Heart right ventricle (tissue), 16 donors: ENCODE measurements around the gene RAB39A. TPM values are rescaled to one million over a fixed set of nuclear protein-coding genes. Genes with fewer than 3 reads are reported as not detected.
A peak's percentile ranks its signal among the peaks of the same experiment; 100 is the strongest.

Source experiments
- ATAC-seq, 8 donors: fragments of 200-7000 bp; cut with Tn5 transposase; one replicate each; pipeline ENCODE4 v1.9.1; 2020; ENCODE audit warnings: mild to moderate bottlenecking in 8 of 8, moderate library complexity in 8 of 8, moderate number of reproducible peaks in 1 of 8
- DNase-seq, 2 donors: peaks; one replicate each; pipeline ENCODE4 v3.0.0-alpha.2; 2020
- H3K27ac ChIP-seq, 10 donors: fragments of 200-600 bp; sonication (generic) in 2 of 10; one replicate each; pipeline versions ENCODE4 v1.5.0 to v1.8.0; 2020 to 2022; ENCODE audit warnings: mild to moderate bottlenecking in 3 of 10
- H3K27me3 ChIP-seq, 7 donors: fragments of 200-600 bp; one replicate each; pipeline ENCODE4 v1.8.0; 2021 to 2022; ENCODE audit warnings: mild to moderate bottlenecking in 2 of 7
- H3K36me3 ChIP-seq, 9 donors: fragments of 200-600 bp; sonication (generic) in 1 of 9; one replicate each; pipeline versions ENCODE4 v1.5.0 to v1.8.0; 2020 to 2022; ENCODE audit warnings: mild to moderate bottlenecking in 2 of 9
- H3K4me1 ChIP-seq, 9 donors: fragments of 200-600 bp; sonication (generic) in 1 of 9; one replicate each; pipeline versions ENCODE4 v1.5.0 to v1.8.0; 2020 to 2022; ENCODE audit warnings: mild to moderate bottlenecking in 4 of 9
- H3K4me3 ChIP-seq, 10 donors: fragments of 200-600 bp; sonication (generic) in 2 of 10; one replicate each; pipeline versions ENCODE4 v1.5.0 to v1.8.0; 2020 to 2022; ENCODE audit warnings: mild to moderate bottlenecking in 7 of 10, moderate library complexity in 2 of 10
- H3K9me3 ChIP-seq, 11 donors: fragments of 200-600 bp in 10 of 11; sonication (generic) in 2 of 11; one replicate each; pipeline versions ENCODE4 v1.5.0 to v1.8.0; 2013 to 2022; ENCODE audit warnings: mild to moderate bottlenecking in 2 of 11, control low read depth in 1 of 11, moderate library complexity in 1 of 11
- WGBS, 2 donors: extraction: QIAGEN DNeasy Blood & Tissue Kit; methylation state at CpG; one replicate each; pipeline ENCODE4 v1.1.7; 2013; ENCODE audit warnings: inconsistent platforms in 1 of 2; 5-methylcytosine and 5-hydroxymethylcytosine counted together
- intact Hi-C, 10 donors: fragments of 100-400 bp; cut with DNase I; formaldehyde crosslinking; loops; one replicate each; pipeline versions ENCODE4 v1.11.1 to v1.14.2; 2022
- polyA plus RNA-seq, 2 donors: library from polyadenylated mRNA; stranded (reverse); fragments of 200-250 nt; gene quantifications; one replicate each; pipeline ENCODE4 v1.2.3, GENCODE V29; 2013
- total RNA-seq, 10 donors: library from RNA; stranded (reverse); fragmentation: NEBNext Ultra II Directional in 3 of 10; extraction: Animal tissue kit (Norgen Biotek cat#: 25700) in 3 of 10; gene quantifications; one replicate each; pipeline versions ENCODE4 v1.2.1 to v1.2.4, GENCODE V29; 2021 to 2023
- TF ChIP-seq, protein P1 (sequence below), 9 donors: fragments of 200-600 bp; sonication (generic) in 2 of 9; IDR thresholded peaks; one replicate each; pipeline versions ENCODE4 v1.5.0 to v1.8.0; 2021 to 2022; ENCODE audit warnings: antibody characterized with exemption in 9 of 9, mild to moderate bottlenecking in 5 of 9, moderate library complexity in 1 of 9
- donor health status: Arrhythmogenic right ventricular cardiomyopathy.
- donor health status: ischemic (EF 13 %, LVEDD 7.1; RV severe dilation, severe dysfunction).
- donor health status: healthy with polysubstance abuse.
- donor health status: DM: no; HTN: yes; CAD: no.
- donor health status: DM: no; HTN: no; CAD: no.
- donor health status: ischemic (EF 25% LVEDD 6.9; RV normal size, moderate dysfunction).
- donor health status: ischemic (EF 25% LVEDD 5.7; RV mildly dilated, moderate dysfunction).
- donor health status: healthy.
- donor health status: DM: yes; HTN: yes; CAD: no.
- donor health status: Ischemic cardiomyopathy.
- donor health status: ischemic (EF 35%, LVEDD 5.7; RV mildly dilated, moderate dysfunction).
- donor health status: nonischemic (EF 11% LVEDD 7.7; RV severe dilation, severe dysfunction).
- donor health status: DM: yes; HTN: yes; CAD: no.
- donor health status: PGD.
- donor health status: ischemic (EF 29% LVEDD 5.4; RV normal size, mild dysfunction).
- donor health status: nonischemic (EF 23%, LVEDD 6.1; RV moderate dilation, normal function).

RAB39A gene
- total and polyA plus RNA-seq, 12 donors, result 0.01 to 3.0 (median 0.31) TPM; not detected in 3

DNA sequence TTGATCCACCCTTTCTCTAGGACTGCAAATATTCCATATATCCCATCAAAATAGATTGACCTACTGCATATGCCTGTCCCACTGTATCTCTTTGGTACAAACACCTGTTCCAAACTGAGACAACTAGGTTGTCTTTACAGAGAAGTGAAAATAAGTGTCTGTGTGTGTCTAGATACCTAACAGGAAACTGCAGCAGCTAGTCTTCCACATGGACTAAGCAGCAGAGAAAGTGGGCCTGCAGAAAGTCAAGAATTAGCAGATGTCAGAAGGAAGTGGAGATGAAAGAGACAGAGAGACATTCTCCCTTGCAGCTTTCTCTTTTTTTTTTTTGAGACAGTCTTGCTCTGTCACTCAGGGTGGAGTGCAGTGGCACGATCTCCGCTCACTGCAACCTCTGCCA is 3.9 kb upstream of the RAB39A start:
- Histone ChIP-seq H3K27me3 (peaks cover 0 to 42% (median 25%) of the 10 kb centered on the region in 7 donors), H3K4me1 (peaks cover 0 to 14% (median 9%) of the 10 kb centered on the region in 9 donors), H3K9me3 (no peaks in the 10 kb centered on the region), H3K4me3 (no peak overlapping the region), H3K36me3 (no peaks in the 10 kb centered on the region), H3K27ac (no peak overlapping the region)
- DNase-seq (no peak), ATAC-seq (no peak)
- TF ChIP-seq, protein P1, sequence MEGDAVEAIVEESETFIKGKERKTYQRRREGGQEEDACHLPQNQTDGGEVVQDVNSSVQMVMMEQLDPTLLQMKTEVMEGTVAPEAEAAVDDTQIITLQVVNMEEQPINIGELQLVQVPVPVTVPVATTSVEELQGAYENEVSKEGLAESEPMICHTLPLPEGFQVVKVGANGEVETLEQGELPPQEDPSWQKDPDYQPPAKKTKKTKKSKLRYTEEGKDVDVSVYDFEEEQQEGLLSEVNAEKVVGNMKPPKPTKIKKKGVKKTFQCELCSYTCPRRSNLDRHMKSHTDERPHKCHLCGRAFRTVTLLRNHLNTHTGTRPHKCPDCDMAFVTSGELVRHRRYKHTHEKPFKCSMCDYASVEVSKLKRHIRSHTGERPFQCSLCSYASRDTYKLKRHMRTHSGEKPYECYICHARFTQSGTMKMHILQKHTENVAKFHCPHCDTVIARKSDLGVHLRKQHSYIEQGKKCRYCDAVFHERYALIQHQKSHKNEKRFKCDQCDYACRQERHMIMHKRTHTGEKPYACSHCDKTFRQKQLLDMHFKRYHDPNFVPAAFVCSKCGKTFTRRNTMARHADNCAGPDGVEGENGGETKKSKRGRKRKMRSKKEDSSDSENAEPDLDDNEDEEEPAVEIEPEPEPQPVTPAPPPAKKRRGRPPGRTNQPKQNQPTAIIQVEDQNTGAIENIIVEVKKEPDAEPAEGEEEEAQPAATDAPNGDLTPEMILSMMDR (IDR thresholded peaks at IDR 0.05), result no peak
- intact Hi-C loops, result loop anchor here in 1 of 10 donors (2.0 kb wide), 1 partner anchor 20 kb away; no protein-coding TSS in a partner anchor
- WGBS, 2 donors, result 80 to 81% methylated on average over 2 of the region's 2 CpGs

DNA sequence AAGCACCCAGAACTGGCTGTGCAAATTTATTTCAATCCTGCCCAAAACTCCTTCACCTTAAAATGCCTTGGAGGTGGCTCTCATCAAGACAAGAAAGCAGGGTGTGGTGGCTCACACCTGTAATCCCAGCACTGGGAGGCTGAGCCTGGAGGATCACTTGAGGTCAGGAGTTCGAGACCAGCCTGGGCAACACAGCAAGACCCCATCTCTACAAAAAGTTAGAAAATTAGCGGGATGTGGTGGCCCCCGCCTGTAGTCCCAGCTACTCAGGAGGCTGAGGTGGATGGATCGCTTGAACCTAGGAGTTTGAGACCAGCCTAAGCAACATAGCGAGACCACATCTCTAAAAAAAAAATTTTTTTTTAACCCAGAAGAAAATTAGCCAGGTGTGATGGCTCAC is 689 bp upstream of the RAB39A start:
- Histone ChIP-seq H3K9me3 (no peaks in the 10 kb centered on the region), H3K27me3 (peaks cover 0 to 63% (median 33%) of the 10 kb centered on the region in 7 donors), H3K4me1 (peaks cover 0 to 14% (median 9%) of the 10 kb centered on the region in 9 donors), H3K27ac (no peak overlapping the region), H3K36me3 (no peaks in the 10 kb centered on the region), H3K4me3 (peak overlapping the region in 6 of 10 donors; percentile 41 to 63 (median 48))
- 78 to 85% methylated on average over 5 of the region's 5 CpGs for WGBS, 2 donors
- intact Hi-C loops, result no loop called here
- ATAC-seq (no peak), DNase-seq (no peak)
- TF ChIP-seq, protein P1 (IDR thresholded peaks at IDR 0.05), result no peak

DNA sequence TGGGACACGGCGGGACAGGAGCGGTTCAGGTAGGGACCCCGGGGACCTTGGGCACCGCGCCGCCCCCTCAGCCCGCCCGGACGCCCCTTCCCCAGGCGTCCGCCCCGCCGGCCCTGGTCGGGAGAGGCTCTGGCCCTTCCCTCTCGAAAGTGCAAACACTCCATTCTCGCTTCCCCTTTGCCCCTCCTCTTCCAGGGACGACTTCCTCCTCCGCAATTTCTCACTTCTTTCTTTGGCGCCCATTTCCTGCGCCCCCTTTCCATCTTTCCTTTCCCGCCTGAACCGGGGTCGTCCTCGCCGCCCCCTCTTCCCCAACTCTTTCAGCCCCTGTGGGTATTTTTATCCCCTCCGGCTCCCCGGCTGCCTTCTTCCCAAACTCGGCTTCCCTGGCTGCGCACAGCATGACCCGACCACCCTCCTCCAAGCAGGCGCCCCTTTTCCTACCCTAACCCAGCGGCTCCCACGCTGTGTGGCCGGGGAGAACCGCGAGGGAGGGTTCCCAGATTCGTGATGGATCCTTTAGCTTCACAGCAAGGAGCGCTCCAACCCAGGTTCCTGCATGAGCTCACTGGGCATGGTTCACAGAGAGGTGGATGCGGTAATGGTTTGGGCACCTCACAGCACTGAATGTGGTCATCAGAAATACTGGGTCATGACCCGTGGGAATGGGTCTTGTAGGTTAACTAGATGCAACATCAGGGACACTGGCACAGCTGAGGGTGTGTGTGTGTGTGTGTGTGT is 689 bp downstream of the RAB39A start:
- H3K4me3 ChIP-seq, result peak overlapping the region in 9 of 10 donors; percentile 10 to 63 (median 44)
- H3K27me3 ChIP-seq, result peaks cover 0 to 65% (median 40%) of the 10 kb centered on the region in 7 donors
- H3K36me3 ChIP-seq, result no peaks in the 10 kb centered on the region
- H3K9me3 ChIP-seq, result no peaks in the 10 kb centered on the region
- peak in 1 of 2 donors; percentile 8 for DNase-seq
- intact Hi-C loops, result no loop called here
- ATAC-seq, result peak; percentile 36 to 76 (median 51)
- 2% methylated on average over 41 of the region's 41 CpGs for WGBS, 2 donors
- TF ChIP-seq, protein P1 (IDR thresholded peaks at IDR 0.05), result no peak
- H3K27ac ChIP-seq, result peak overlapping the region in 5 of 10 donors; percentile 4 to 87 (median 17)
- peaks cover 0 to 14% (median 9%) of the 10 kb centered on the region in 9 donors for H3K4me1 ChIP-seq

DNA sequence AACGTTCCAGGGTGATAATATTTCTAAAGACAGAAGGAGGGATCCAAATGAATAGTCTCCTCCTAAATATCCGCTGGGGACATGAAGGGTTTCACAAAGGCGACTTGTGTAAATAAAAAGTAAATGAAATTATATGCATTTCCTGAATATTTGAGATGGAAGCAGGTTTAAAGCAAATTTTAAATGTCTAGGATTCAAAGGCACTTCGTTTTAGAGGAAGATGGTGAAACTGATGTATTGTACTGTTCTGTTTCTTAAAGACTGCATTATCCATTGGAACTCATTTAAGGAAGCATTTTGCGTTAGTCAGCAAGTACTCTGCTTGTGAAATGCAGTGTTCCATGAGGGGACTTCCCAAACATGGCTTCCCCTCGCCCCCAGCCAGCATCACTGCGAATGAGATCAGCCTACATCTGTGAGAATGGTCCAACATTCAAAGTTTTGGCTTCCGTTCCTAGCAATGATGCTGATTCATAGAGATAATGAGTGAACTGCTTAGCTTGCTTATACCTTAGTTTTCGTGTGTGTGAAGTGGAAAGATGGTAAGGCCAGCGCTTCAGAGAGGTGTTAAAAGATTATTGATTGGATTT is 1.5 kb downstream of the RAB39A start:
- intact Hi-C loops, result no loop called here
- peaks cover 0 to 67% (median 40%) of the 10 kb centered on the region in 7 donors for H3K27me3 ChIP-seq
- 45 to 46% methylated on average over 10 of the region's 10 CpGs for WGBS, 2 donors
- H3K36me3 ChIP-seq, result no peaks in the 10 kb centered on the region
- TF ChIP-seq, protein P1 (IDR thresholded peaks at IDR 0.05), result no peak
- H3K27ac ChIP-seq, result peak overlapping the region in 1 of 10 donors; percentile 87
- no peaks in the 10 kb centered on the region for H3K9me3 ChIP-seq
- peak overlapping the region in 6 of 10 donors; percentile 41 to 63 (median 48) for H3K4me3 ChIP-seq
- ATAC-seq (no peak), DNase-seq (no peak)
- peaks cover 0 to 14% (median 9%) of the 10 kb centered on the region in 9 donors for H3K4me1 ChIP-seq
